Neural cell (in vitro differentiated cells): ENCODE results near the gene LHFPL6.

Experiments used
- CTCF ChIP-seq: fragments of 450-650 bp; IDR thresholded peaks from 2 replicates; pipeline ENCODE4 v1.5.1; 2014; ENCODE audit warnings: antibody characterized with exemption, mild to moderate bottlenecking, moderate library complexity; ENCODE audit not compliant: poor library complexity, severe bottlenecking
- RAD21 ChIP-seq: fragments of 450-650 bp; conservative IDR thresholded peaks from 2 replicates; pipeline ENCODE4 v1.6.1; 2014; ENCODE audit warnings: antibody characterized with exemption, mild to moderate bottlenecking, moderate library complexity

- no peak for TF ChIP-seq CTCF
- no peak for TF ChIP-seq RAD21
Measured at GRCh38 chr13:39474600-39474999, 128.4 kb downstream of the LHFPL6 start.
